Loucy (cell line): ENCODE measurements around the gene PRSS57.

Experiments
- EZH2phosphoT487 ChIP-seq: fragments of 200-600 bp; IDR thresholded peaks from 2 replicates; pipeline ENCODE4 v1.6.1; 2018; ENCODE audit warnings: antibody characterized with exemption, mild to moderate bottlenecking, moderate library complexity, borderline replicate concordance
- TF ChIP-seq, protein P1 (sequence below): fragments of 200-600 bp; sonication (generic); conservative IDR thresholded peaks from 2 replicates; pipeline ENCODE4 v1.5.1; 2014; ENCODE audit warnings: mild to moderate bottlenecking, antibody characterized with exemption, low read length

DNA sequence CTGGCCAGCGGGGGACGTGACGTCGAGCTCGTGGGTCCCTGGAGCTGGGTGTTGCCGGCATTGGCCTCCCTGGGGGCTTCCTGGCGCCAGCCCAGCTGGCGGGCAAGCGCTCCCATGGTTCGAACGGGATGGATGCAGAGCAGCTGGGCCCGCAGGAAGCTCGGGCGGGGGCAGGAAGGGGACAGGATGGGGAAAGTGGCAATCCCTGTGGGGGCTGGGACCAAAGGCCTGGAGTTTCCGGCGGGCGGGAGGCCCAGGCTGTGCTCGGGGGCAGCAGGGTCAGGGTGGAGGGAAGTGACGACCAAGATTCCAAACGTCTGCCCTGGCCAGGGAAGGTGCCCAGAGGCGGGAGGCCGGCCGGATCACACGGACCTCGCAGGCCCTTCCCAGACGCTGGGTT is 32.8 kb upstream of the PRSS57 start:
- TF ChIP-seq, protein P1, sequence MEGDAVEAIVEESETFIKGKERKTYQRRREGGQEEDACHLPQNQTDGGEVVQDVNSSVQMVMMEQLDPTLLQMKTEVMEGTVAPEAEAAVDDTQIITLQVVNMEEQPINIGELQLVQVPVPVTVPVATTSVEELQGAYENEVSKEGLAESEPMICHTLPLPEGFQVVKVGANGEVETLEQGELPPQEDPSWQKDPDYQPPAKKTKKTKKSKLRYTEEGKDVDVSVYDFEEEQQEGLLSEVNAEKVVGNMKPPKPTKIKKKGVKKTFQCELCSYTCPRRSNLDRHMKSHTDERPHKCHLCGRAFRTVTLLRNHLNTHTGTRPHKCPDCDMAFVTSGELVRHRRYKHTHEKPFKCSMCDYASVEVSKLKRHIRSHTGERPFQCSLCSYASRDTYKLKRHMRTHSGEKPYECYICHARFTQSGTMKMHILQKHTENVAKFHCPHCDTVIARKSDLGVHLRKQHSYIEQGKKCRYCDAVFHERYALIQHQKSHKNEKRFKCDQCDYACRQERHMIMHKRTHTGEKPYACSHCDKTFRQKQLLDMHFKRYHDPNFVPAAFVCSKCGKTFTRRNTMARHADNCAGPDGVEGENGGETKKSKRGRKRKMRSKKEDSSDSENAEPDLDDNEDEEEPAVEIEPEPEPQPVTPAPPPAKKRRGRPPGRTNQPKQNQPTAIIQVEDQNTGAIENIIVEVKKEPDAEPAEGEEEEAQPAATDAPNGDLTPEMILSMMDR: no peak
- TF ChIP-seq EZH2phosphoT487: no peak
